GM21529 (cell line): ENCODE data around the gene OR6S1.
A peak's percentile ranks its signal among the peaks of the same experiment; 100 is the strongest.

Experiments used
- ATAC-seq: cut with Tn5 transposase; IDR thresholded peaks from one replicate; pipeline ENCODE4 v1.9.1; 2021; ENCODE audit not compliant: unreplicated experiment

The OR6S1 gene

DNA sequence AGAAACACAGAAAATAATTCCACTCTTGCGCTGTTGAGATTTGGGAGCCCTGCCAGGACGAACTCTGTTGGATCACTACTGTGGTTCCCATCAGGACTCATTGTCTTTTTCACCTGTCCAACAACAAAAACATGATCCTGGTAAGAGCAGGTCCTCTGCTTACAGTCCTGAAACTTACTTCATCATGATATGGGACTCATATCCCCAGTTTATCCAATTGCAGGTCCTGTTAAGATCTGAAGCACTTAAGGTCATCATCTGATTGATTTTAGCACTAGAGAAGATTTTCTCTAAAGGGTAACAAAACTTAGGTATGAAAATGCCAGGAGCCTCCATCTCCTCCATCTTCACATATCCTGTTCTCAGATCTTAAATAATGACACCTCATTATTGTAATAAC, at the start of gene OR6S1:
Gene OR6S1 (minus strand): TSS at position 101 of the 400 bp plus-strand sequence. CDS start 0 bp downstream, at position 101.
- no peak for ATAC-seq

- ATAC-seq = peak; percentile 82
Observed at GRCh38 chr14:20690848-20691640, 49.6 kb upstream of the OR6S1 start.

DNA sequence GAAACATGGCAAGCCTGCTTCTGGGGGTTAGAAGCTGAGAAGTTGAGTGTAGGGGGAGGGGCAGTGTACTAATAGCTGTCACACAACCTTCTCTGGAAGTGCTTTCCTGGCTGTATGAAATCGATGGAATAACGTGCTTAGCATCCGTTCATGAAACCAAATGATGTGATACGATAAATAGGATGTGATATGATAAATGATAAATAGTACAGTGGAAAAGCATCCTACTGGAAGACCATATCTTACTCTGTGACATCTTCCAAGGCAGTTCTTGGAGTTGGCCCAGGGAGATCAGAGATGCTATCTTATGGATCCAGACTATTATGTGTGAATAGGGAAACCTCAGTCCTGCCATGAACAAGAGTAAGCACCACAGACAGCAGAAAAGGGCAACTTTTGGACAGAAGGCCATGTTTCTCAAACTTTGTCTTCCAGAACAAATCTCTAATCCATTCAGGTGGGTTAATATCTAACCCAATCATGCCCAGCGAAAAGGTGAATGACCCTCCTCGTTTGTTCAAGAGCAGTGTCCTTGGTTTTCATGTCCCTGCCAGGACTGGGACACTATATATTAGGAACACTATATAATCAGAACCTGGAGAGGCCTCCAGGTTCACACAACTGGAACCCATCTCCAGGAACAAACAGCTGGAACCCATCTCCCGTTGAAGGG, 46.8 kb upstream of the OR6S1 start, which contains the start of gene ANG:
Gene ANG (plus strand): TSS at position 598 of the 673 bp plus-strand sequence. CDS start 4,801 bp downstream, outside the sequence.
- ATAC-seq = no peak

- no peak for ATAC-seq
Observed at GRCh38 chr14:20687362-20688166, 46.1 kb upstream of the OR6S1 start.

DNA sequence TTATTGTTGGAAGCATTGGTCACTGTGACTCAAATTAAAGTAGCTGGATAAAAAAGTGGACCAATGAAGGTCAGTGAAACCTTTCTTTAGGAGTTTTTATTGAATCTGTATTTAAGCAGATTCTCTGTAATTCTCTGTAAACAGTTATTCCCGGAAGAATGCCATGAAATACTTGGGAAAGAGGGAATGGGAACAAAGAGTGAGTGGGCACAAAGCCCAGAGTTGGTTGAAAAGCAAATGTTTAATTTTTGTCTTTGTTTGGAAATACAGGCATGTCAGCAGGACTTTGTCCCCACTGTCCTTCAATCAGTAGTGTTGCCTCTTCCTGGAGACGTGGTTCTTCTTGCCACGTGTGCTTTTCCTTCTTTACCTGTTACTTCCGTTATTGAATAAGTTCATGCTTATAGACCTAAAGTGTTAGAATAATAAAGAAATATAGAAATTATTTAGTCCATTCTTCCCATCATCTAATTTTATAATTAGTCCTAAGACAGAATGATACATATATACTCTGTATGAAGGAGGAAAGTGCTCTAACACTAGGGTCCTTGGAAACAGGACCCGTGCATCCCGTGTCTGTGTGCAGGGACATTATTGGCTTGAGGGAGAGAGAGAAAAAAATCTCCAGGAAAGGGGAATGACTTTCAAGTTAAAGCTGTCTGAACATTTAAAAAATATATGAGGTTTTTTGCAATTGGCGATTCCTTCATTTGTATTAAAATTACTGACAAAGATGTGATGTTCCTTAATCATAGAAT, 45.1 kb upstream of the OR6S1 start:
- ATAC-seq = no peak

GRCh38 chr14:20684662-20685456, 43.4 kb upstream of the OR6S1 start:
- no peak for ATAC-seq

DNA sequence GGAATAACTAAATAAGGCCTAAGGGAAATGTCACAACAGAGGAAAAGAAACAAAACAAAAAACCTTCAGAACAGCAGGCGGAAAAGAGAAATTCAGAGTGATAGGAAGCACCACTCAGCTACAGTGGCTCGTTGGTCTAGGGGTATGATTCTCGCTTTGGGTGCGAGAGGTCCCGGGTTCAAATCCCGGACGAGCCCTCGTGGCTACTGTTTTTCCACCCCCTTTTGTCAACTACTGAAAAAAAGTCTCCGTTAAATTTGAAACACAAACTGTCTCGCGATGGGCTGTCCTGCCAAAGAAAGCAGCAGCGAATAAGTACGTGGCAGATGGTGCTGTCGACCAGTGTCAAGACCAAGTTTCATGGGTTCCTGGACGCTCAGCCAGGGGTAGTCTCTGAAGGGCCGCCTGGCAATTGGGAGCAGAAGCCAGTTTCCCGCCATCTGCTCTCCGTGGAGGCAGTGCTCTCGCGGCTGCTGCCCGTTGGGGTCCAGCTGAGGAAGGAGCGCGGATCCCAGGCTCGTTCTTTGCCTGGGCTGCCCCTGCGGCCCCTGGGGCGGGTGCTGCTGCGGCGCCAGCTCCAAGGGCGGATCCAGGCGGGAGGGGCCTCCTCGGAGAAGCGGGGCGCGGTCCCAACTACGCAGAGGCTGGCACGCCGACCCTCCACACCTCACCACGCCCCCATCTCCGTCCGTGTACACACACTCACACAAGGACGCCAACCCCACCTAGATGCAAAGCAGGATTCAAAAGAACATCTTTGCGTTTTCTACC, 42.6 kb upstream of the OR6S1 start, which contains the start of gene RNASE4:
Gene RNASE4 (plus strand): TSS at position 670 of the 771 bp plus-strand sequence. CDS start 14,812 bp downstream, outside the sequence.
- peak; percentile 25 for ATAC-seq

DNA sequence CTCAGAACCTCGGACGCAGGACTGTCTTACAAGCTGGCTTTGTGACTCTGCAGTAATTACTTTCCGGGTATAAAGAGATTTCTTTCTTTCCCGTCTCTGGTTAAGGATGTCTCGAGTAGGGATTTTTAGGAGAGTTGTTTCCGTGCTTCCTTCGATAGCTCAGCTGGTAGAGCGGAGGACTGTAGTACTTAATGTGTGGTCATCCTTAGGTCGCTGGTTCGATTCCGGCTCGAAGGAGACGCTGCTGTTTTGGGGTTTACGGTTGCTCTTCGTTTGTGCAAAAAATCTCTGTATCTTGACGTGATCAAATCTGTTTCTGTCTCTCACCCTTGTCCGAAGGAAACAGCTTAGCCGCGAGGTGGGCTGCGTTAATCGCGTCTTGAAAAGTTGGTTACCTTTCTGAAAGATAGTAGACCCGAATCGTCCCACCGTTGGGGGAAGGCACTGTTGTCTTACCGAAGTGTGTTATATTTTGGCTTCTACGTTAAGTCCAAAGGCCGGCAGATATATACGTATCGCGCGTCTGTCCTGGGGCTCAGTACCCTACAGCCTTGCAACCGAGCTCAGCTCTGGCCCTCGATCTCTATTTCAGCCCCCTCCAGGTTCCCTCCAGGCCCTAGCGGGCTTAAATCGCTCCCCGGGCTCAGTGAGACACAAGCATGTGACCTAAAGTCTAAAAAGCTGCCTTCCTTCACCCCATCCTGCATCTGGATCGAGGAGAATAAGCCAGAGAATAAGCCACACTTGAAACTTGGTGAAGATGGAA, 41.8 kb upstream of the OR6S1 start:
- ATAC-seq = peak; percentile 20

DNA sequence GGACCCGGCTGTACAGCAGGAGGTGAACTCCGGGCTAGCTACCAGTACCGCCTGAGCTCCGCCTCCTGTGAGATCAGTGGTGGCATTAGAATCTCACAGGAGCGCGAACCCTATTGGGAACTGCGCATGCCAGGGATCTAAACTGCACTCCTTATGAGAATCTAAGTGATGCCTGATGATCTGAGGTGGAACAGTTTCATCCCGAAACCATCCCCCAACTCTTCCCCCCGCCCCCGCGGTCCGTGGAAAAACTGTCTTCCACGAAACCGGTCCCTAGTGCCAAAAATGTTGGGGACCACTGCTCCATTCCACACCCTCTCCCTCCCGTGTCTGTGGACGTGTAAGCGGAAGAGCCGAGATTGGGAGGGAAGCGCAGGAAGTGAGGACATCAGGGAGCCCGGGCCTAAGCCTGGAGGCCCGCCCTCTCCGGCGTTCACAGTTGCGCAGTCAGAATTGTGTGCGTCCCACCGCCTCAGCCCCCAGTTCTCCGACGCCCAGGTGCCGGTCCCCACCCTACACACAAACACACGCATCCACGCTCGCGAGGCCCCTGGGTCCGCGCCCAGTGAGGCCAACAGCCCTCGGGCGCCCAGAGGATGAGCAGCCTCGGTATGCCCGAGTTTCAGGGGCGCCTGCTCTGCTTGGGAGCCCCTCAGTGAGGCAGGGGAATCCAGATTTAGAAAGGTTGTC, 41.1 kb upstream of the OR6S1 start:
- peak; percentile 52 for ATAC-seq

GRCh38 chr14:20682127-20682434, 40.6 kb upstream of the OR6S1 start:
- ATAC-seq = no peak

GRCh38 chr14:20681348-20682126, 40.0 kb upstream of the OR6S1 start:
- ATAC-seq = peak; percentile 22

- ATAC-seq = peak; percentile 30
Observed at GRCh38 chr14:20680843-20681347, 39.4 kb upstream of the OR6S1 start.

- no peak for ATAC-seq
Observed at GRCh38 chr14:20680363-20680762, 38.9 kb upstream of the OR6S1 start.

DNA sequence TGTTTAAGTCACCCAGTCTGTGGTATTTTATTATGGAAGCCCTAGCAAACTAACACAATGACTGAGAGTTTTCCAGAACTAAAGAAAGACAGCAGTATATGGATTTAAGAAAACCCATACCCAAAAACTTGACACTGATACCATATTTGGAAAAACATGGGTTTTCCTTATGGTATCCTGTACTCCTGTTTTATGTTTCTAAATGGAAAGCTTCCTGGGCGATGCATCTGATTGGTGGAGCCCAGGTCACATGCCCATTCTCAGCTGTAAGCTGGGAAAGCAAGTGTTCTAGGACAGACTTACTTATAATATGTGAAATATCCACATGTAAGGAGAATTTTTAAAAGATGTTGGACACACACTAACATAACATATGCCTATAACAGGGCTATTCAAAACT, 38.4 kb upstream of the OR6S1 start:
- no peak for ATAC-seq

- no peak for ATAC-seq
Observed at GRCh38 chr14:20676072-20676471, 34.6 kb upstream of the OR6S1 start.

DNA sequence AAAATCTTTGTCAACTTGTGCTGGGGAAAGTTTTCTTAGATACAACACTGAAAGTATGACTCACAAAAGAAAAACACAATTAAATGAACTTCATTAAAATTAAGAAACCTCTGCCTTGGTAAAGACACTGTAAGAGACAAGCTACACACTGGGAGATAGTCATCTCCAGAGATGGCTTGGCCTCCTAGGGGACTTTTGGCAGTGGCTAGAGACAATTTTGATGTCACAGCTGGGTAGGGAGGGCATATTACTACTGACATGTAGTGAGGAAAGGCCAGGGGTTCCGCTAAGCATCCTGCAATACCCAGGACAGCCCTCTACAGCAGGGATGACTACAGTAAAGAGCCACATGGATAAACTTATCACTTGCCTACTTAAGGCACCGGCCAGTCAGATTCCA, 34.2 kb upstream of the OR6S1 start:
- ATAC-seq = no peak
